HG03196 (cell line): ENCODE measurements around the gene COX7A2.

ENCODE experiments used
- ATAC-seq: cut with Tn5 transposase; IDR thresholded peaks from one replicate; pipeline ENCODE4 v1.9.1; 2021; ENCODE audit not compliant: unreplicated experiment

COX7A2 gene

GRCh38 chr6:75201901-75202672, 41.5 kb downstream of the COX7A2 start:
- no peak for ATAC-seq

- ATAC-seq = no peak
Measured at GRCh38 chr6:75201021-75201420, 42.6 kb downstream of the COX7A2 start.

GRCh38 chr6:75199889-75200288, 43.7 kb downstream of the COX7A2 start:
- no peak for ATAC-seq

- no peak for ATAC-seq
Measured at GRCh38 chr6:75196081-75196687, 47.4 kb downstream of the COX7A2 start.

- no peak for ATAC-seq
Measured at GRCh38 chr6:75188221-75188925, 55.2 kb downstream of the COX7A2 start.
